HCT116 (cell line): Measurements from ENCODE around the gene KRT73. TPM values are rescaled to one million over a fixed set of nuclear protein-coding genes. Genes with fewer than 3 reads are reported as not detected.

ENCODE experiments used
- ATAC-seq: fragments of 200-7000 bp; cut with Tn5 transposase; 2 replicates; pipeline ENCODE4 v1.9.1; 2020; ENCODE audit warnings: mild to moderate bottlenecking, moderate library complexity
- BruUV-seq: library from RNA; stranded (reverse); fragments of 400-500 nt; replicated peaks from 2 replicates; lab custom pipeline; 2021; lab: Mats Ljungman, UMichigan
- CTCF ChIA-PET: fragments of 300-600 bp; sonication (Branson Sonifier 250); formaldehyde crosslinking; loops from one replicate; lab custom pipeline; 2021; ENCODE audit warnings: antibody characterized with exemption; lab: Charles Lee
- POLR2A ChIA-PET: fragments of 300-600, 350-600 bp; sonication (Branson Sonifier 250); formaldehyde crosslinking; loops from one replicate; lab custom pipeline; 2021; ENCODE audit warnings: antibody characterized with exemption; lab: Charles Lee
- RAD21 ChIA-PET, 2 experiments: fragments of 300-600 bp; sonication (Branson Sonifier 250); formaldehyde crosslinking; loops; one replicate each; lab custom pipeline; 2023; ENCODE audit warnings: low total read pairs in 2 of 2; ENCODE audit not compliant: uncharacterized antibody in 2 of 2, unreplicated experiment in 2 of 2, low non-redundant PET in 1 of 2; lab: Charles Lee
- DNase-seq: peaks from one replicate; pipeline ENCODE4 v3.0.0-alpha.2; 2010; ENCODE audit warnings: low read depth, low spot score
- H2AFZ ChIP-seq: fragments of 200-600 bp; shearing (Covaris generic), sonication (generic); 2 replicates; pipeline ENCODE4 v1.6.1; 2017; ENCODE audit warnings: low read depth, mixed run types, mixed read lengths, antibody characterized with exemption, low read length; ENCODE audit not compliant: poor library complexity, severe bottlenecking
- H3K27ac ChIP-seq: 2 replicates; pipeline ENCODE4 v1.5.1; 2012; ENCODE audit warnings: low read depth, low read length
- H3K27me3 ChIP-seq: fragments of 200-600 bp; sonication (generic); 2 replicates; pipeline ENCODE4 v1.6.1; 2016; ENCODE audit warnings: mixed run types, low read length, mixed read lengths; ENCODE audit not compliant: insufficient read depth
- H3K36me3 ChIP-seq, 2 experiments: fragments of 200-500 bp in 1 of 2; fragments of 200-600 bp in 1 of 2; sonication (Bioruptor generic) in 1 of 2; sonication (generic) in 1 of 2; 2 replicates each; pipeline versions ENCODE4 v1.5.1 to v1.6.1; 2014 to 2016; ENCODE audit warnings: low read length in 2 of 2, inconsistent platforms in 1 of 2, mixed read lengths in 1 of 2, mixed run types in 1 of 2; ENCODE audit not compliant: insufficient read depth in 2 of 2, control insufficient read depth in 1 of 2
- H3K4me1 ChIP-seq, 2 experiments: fragments of 200-600 bp in 1 of 2; sonication (generic) in 1 of 2; 2 replicates each; pipeline versions ENCODE4 v1.5.1 to v1.6.1; 2012 to 2017; ENCODE audit warnings: low read length in 2 of 2, inconsistent platforms in 1 of 2, mild to moderate bottlenecking in 1 of 2, mixed read lengths in 1 of 2, mixed run types in 1 of 2, moderate library complexity in 1 of 2; ENCODE audit not compliant: insufficient read depth in 2 of 2, control insufficient read depth in 1 of 2
- H3K4me2 ChIP-seq: fragments of 200-600 bp; sonication (generic); 2 replicates; pipeline ENCODE4 v1.6.1; 2017; ENCODE audit warnings: mixed run types, low read length, mixed read lengths
- H3K4me3 ChIP-seq, 2 experiments: fragments of 200-600 bp in 1 of 2; sonication (generic) in 1 of 2; replicated peaks in 1 of 2; 2 replicates each; pipeline ENCODE4 v1.5.1; 2011 to 2016; ENCODE audit warnings: low read length in 2 of 2, control low read depth in 1 of 2, low read depth in 1 of 2, mild to moderate bottlenecking in 1 of 2, mixed read lengths in 1 of 2, mixed run types in 1 of 2
- H3K79me2 ChIP-seq: fragments of 200-600 bp; sonication (generic); 2 replicates; pipeline ENCODE4 v1.6.1; 2017; ENCODE audit warnings: mild to moderate bottlenecking, mixed run types, low read length, moderate library complexity, mixed read lengths; ENCODE audit not compliant: insufficient read depth
- H3K9ac ChIP-seq: fragments of 200-600 bp; sonication (generic); 2 replicates; pipeline ENCODE4 v1.6.1; 2016; ENCODE audit warnings: low read length, mixed read lengths
- H3K9me2 ChIP-seq: fragments of 200-600 bp; sonication (generic), shearing (Covaris generic); 2 replicates; pipeline ENCODE4 v1.6.1; 2017; ENCODE audit warnings: mixed run types, mild to moderate bottlenecking, moderate library complexity; ENCODE audit not compliant: insufficient read depth
- H3K9me3 ChIP-seq, 2 experiments: fragments of 200-500 bp in 1 of 2; fragments of 200-600 bp in 1 of 2; sonication (Bioruptor generic) in 1 of 2; sonication (generic) in 1 of 2; 2 replicates each; pipeline ENCODE4 v1.6.1; 2014 to 2017; ENCODE audit warnings: low read length in 2 of 2, mixed read lengths in 2 of 2, inconsistent platforms in 1 of 2, low read depth in 1 of 2, mild to moderate bottlenecking in 1 of 2, mixed run types in 1 of 2, moderate library complexity in 1 of 2; ENCODE audit not compliant: control insufficient read depth in 1 of 2, insufficient read depth in 1 of 2
- H4K20me1 ChIP-seq: fragments of 200-600 bp; sonication (generic), shearing (Covaris generic); 2 replicates; pipeline ENCODE4 v1.6.1; 2017; ENCODE audit warnings: mixed run types, mild to moderate bottlenecking, moderate library complexity; ENCODE audit not compliant: insufficient read depth
- CBX3 ChIP-seq: IDR thresholded peaks from 2 replicates; pipeline ENCODE4 v1.6.1; 2012; ENCODE audit warnings: low read depth
- CEBPB ChIP-seq: IDR thresholded peaks from 2 replicates; pipeline ENCODE4 v1.6.1; 2012; ENCODE audit warnings: low read depth
- EGR1 ChIP-seq: IDR thresholded peaks from 2 replicates; pipeline ENCODE4 v1.6.1; 2012; ENCODE audit warnings: low read depth
- EZH2phosphoT487 ChIP-seq: fragments of 200-600 bp; IDR thresholded peaks from 2 replicates; pipeline ENCODE4 v1.6.1; 2018; ENCODE audit warnings: antibody characterized with exemption, borderline replicate concordance
- FOSL1 ChIP-seq: IDR thresholded peaks from 2 replicates; pipeline ENCODE4 v1.6.1; 2012; ENCODE audit warnings: low read depth
- JUND ChIP-seq: IDR thresholded peaks from 2 replicates; pipeline ENCODE4 v1.6.1; 2012
- RAD21 ChIP-seq: IDR thresholded peaks from 2 replicates; pipeline ENCODE4 v1.6.1; 2012; ENCODE audit warnings: low read depth, mild to moderate bottlenecking
- SIN3A ChIP-seq: IDR thresholded peaks from 2 replicates; pipeline ENCODE4 v1.6.1; 2012; ENCODE audit warnings: low read depth
- SRF ChIP-seq: IDR thresholded peaks from 2 replicates; pipeline ENCODE4 v1.6.1; 2012; ENCODE audit warnings: low read depth
- YY1 ChIP-seq: IDR thresholded peaks from 2 replicates; pipeline ENCODE4 v1.6.1; 2011; ENCODE audit warnings: low read length, low read depth, moderate library complexity, mild to moderate bottlenecking; ENCODE audit not compliant: insufficient replicate concordance; ENCODE audit errors: extremely low read depth
- ZFX ChIP-seq: fragments of 450-650 bp; IDR thresholded peaks from 2 replicates; pipeline ENCODE4 v1.6.1; 2017
- ZNF274 ChIP-seq: fragments of 200-500 bp; sonication (Bioruptor generic); IDR thresholded peaks from 2 replicates; pipeline ENCODE4 v1.6.1; 2014; ENCODE audit warnings: mild to moderate bottlenecking, low read depth, low read length, inconsistent platforms
- intact Hi-C: fragments of 100-400 bp; cut with micrococcal nuclease; formaldehyde crosslinking; loops from 2 replicates; pipeline ENCODE4 v1.10.0; 2022
- total RNA-seq: library from RNA; stranded (reverse); gene quantifications from one replicate; pipeline ENCODE4 v1.2.1, GENCODE V29; 2021; ENCODE audit not compliant: unreplicated experiment
- TF ChIP-seq, protein P1 (sequence below): IDR thresholded peaks from 2 replicates; pipeline ENCODE4 v1.6.1; 2011; ENCODE audit warnings: mild to moderate bottlenecking, low read length, moderate library complexity; ENCODE audit not compliant: insufficient replicate concordance; ENCODE audit errors: extremely low read depth
- TF ChIP-seq, protein P2 (sequence below): IDR thresholded peaks from 2 replicates; pipeline ENCODE4 v1.6.1; 2012
- TF ChIP-seq, protein P3 (sequence below): IDR thresholded peaks from 2 replicates; pipeline ENCODE4 v1.6.1; 2012

KRT73 gene
- total RNA-seq, 1 experiment from 2014 or later: not detected

DNA sequence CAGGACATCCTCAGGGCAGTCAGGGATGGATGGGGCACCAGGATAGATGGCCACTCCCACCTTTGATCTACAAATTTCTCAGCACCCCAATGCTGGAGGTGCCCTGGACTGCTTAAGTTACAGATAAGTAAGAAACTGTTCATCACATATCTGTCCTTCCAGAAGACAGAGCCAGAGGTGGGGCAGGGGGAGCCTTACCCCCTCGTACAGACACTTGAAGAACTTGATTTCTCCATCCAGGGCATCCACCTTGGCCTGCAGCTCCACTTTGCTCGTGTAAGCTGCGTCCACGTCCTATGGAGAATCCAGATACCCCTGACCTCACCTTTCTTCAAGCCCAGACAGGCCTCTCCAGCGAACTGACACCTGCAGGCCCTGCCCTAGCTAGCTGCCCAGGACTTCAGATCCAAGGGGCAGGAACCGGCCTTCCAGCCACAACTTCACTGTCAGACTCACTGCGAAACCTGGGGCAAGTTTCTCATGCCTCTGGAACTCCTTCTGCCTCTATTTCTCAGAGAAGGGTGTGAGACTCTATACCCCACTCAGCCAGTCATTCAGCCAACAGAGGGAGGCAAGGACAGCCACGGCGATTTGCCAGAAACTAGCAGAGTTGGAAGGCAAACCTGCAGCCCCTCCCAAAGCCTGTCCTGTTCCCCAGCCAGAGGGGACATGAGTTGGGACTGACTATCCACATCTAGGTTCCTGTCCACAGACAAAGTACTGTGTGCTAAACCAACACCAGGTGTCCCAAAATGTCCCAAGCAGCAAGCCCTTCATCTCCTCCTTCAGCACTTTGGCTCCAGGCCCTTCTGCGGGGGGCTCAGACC lies 3.8 kb downstream of the KRT73 start:
- RAD21 ChIA-PET: no interaction called here
- no peaks in the 10 kb centered on the region for H3K27me3 ChIP-seq
- H3K4me3 ChIP-seq: no peak overlapping the region
- POLR2A ChIA-PET: no interaction called here
- no peaks in the 10 kb centered on the region for H3K9me3 ChIP-seq
- ATAC-seq: no peak
- no peaks in the 10 kb centered on the region for H4K20me1 ChIP-seq
- DNase-seq: no peak
- no peaks in the 10 kb centered on the region for H3K4me1 ChIP-seq
- no peaks in the 10 kb centered on the region for H3K9me2 ChIP-seq
- no peak overlapping the region for H3K9ac ChIP-seq
- no peak overlapping the region for H3K27ac ChIP-seq
- intact Hi-C loops: no loop called here
- BruUV-seq: no TSS peak
- CTCF ChIA-PET: no interaction called here
- TF ChIP-seq EZH2phosphoT487 (no peak), ZFX (no peak), CBX3 (no peak), FOSL1 (no peak), CEBPB (no peak), JUND (no peak), ZNF274 (no peak), SRF (no peak), RAD21 (no peak), SIN3A (no peak), YY1 (no peak), EGR1 (no peak)
- TF ChIP-seq, protein P1, sequence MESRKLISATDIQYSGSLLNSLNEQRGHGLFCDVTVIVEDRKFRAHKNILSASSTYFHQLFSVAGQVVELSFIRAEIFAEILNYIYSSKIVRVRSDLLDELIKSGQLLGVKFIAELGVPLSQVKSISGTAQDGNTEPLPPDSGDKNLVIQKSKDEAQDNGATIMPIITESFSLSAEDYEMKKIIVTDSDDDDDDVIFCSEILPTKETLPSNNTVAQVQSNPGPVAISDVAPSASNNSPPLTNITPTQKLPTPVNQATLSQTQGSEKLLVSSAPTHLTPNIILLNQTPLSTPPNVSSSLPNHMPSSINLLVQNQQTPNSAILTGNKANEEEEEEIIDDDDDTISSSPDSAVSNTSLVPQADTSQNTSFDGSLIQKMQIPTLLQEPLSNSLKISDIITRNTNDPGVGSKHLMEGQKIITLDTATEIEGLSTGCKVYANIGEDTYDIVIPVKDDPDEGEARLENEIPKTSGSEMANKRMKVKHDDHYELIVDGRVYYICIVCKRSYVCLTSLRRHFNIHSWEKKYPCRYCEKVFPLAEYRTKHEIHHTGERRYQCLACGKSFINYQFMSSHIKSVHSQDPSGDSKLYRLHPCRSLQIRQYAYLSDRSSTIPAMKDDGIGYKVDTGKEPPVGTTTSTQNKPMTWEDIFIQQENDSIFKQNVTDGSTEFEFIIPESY: no peak
- TF ChIP-seq, protein P2, sequence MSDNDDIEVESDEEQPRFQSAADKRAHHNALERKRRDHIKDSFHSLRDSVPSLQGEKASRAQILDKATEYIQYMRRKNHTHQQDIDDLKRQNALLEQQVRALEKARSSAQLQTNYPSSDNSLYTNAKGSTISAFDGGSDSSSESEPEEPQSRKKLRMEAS: no peak
- TF ChIP-seq, protein P3, sequence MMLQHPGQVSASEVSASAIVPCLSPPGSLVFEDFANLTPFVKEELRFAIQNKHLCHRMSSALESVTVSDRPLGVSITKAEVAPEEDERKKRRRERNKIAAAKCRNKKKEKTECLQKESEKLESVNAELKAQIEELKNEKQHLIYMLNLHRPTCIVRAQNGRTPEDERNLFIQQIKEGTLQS: no peak
- H3K4me2 ChIP-seq: no peak overlapping the region
- H3K36me3 ChIP-seq: no peaks in the 10 kb centered on the region
- H3K79me2 ChIP-seq: no peaks in the 10 kb centered on the region
- no peak overlapping the region for H2AFZ ChIP-seq
